ENCODE results near the gene NBPF1. TPM values are rescaled to one million over a fixed set of nuclear protein-coding genes. Genes with fewer than 3 reads are reported as not detected.
"Not testable (repeated sequence)": the region's sequence is repeated elsewhere in the genome, so short reads cannot be mapped to it uniquely, and the experiment has no call there.

The NBPF1 gene
- total and polyA plus RNA-seq, 9 of the 15 experiments (the other 6 are each of a cell fraction or from before 2014, with no cell fraction given), result 5.2 to 42.6 (median 24.1) TPM

DNA sequence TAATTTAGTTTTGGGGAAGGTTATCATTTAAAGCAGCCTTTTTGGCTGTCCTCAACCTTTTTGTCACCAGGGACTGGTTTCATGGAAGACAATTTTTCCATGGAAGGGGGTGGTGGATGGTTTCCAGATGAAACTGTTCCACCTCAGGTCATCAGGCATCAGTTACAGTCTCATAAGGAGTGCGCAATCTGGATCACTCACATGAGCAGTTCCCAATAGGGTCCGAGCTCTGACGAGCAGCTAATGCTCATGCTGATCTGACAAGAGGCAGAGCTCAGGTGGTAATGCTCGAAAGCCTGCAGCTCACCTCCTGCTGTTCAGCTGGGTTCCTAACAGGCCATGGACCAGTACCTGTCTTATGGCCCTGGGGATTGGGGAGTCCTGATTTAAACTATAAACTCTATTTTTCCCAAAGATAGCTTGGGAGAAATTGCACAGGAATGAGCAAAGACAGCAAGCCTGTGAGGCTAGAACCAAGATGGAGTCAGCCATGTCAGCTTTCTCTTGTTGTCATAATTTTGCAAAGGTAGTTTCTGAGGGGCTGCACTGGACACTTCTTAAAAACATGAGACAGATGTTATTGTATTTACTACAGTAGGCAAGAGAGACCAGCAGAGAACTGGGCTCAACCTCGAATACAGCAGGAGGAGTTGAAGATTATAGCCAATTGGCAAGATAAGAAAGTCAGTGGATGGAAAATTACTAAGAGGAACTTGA, 96.5 kb downstream of the NBPF1 start (continued):
- peak; percentile 94 for TF ChIP-seq PTTG1 (tag; IDR thresholded peaks at IDR 0.05; ENCODE audit: low read depth)
- peak; percentile 88 for TF ChIP-seq ZNF79 (CRISPR knock-in tag; IDR thresholded peaks at IDR 0.05; ENCODE audit: low read depth)
- 0 out of 2 replicates have a peak, but pooled peaks have one; percentile 39 for TF ChIP-seq ZNF197 (CRISPR knock-in tag; IDR thresholded peaks at IDR 0.05; ENCODE audit: low read depth)
- peak; percentile 82 for TF ChIP-seq ZBTB17 (CRISPR knock-in tag; IDR thresholded peaks at IDR 0.05)
- peak; percentile 14 for TF ChIP-seq MXD1 (CRISPR knock-in tag; IDR thresholded peaks at IDR 0.05; ENCODE audit: borderline replicate concordance, poor library complexity, severe bottlenecking)
- peak; percentile 59; the same call in 1 of the 2 replicates for TF ChIP-seq BACH1 (tag; IDR thresholded peaks at IDR 0.05)
- peak; percentile 71 for TF ChIP-seq ZNF668 (CRISPR knock-in tag; IDR thresholded peaks at IDR 0.05)
- peak; percentile 54; the same call in 1 of the 2 replicates for TF ChIP-seq CC2D1A (IDR thresholded peaks at IDR 0.05)
- TF ChIP-seq NFXL1 (CRISPR knock-in tag; IDR thresholded peaks at IDR 0.05), result 0 out of 2 replicates have a peak, but pooled peaks have one; percentile 51
- peak; percentile 71 for TF ChIP-seq L3MBTL2 (IDR thresholded peaks at IDR 0.05)
- TF ChIP-seq NR4A1, ATF1, ZNF740 (CRISPR knock-in tag; IDR thresholded peaks at IDR 0.05): not testable (repeated sequence)
- peak; percentile 93 for TF ChIP-seq NR4A1 (tag; IDR thresholded peaks at IDR 0.05)
- TF ChIP-seq MECOM (CRISPR knock-in tag; IDR thresholded peaks at IDR 0.05), result peak; percentile 71
- TF ChIP-seq ATF1 (tag; IDR thresholded peaks at IDR 0.05), result peak; percentile 29; the same call in 1 of the 2 replicates
- peak in 1 of 2 experiments; percentile 90; a peak in 1 of 4 replicates for TF ChIP-seq ZNF740 (tag; IDR thresholded peaks at IDR 0.05)
- peak; percentile 96 for TF ChIP-seq ZBTB9 (CRISPR knock-in tag; IDR thresholded peaks at IDR 0.05)
- TF ChIP-seq HDAC8 (tag; IDR thresholded peaks at IDR 0.05), result peak; percentile 91
- TF ChIP-seq NFE2L1 (tag; IDR thresholded peaks at IDR 0.05; ENCODE audit: borderline replicate concordance, low read depth), result 0 out of 2 replicates have a peak, but pooled peaks have one; percentile 14
- peak; percentile 82; the same call in 1 of the 2 replicates for TF ChIP-seq PATZ1 (CRISPR knock-in tag; IDR thresholded peaks at IDR 0.05; ENCODE audit: borderline replicate concordance)
